Kidney epithelial cell (primary cell): Measurements from ENCODE around the gene TFAP2A. TPM values are rescaled to one million over a fixed set of nuclear protein-coding genes. Genes with fewer than 3 reads are reported as not detected.

Experiments used
- DNase-seq: peaks from one replicate; pipeline ENCODE4 v3.0.0-alpha.2; 2010; ENCODE audit warnings: low read depth
- H3K27me3 ChIP-seq: 2 replicates; pipeline ENCODE4 v1.6.0; 2011; ENCODE audit warnings: low read length; ENCODE audit not compliant: control insufficient read depth, insufficient read depth
- H3K36me3 ChIP-seq: 2 replicates; pipeline ENCODE4 v1.5.1; 2011; ENCODE audit warnings: low read length; ENCODE audit not compliant: control insufficient read depth, insufficient read depth
- H3K4me3 ChIP-seq: 2 replicates; pipeline ENCODE4 v1.5.1; 2011; ENCODE audit warnings: low read depth, mild to moderate bottlenecking, control low read depth, low read length
- total RNA-seq: library from RNA; depleted of rRNA; stranded (reverse); fragments of >200 nt; gene quantifications from 2 replicates; pipeline ENCODE4 v1.2.3, GENCODE V29; 2015
- TF ChIP-seq, protein P1 (sequence below): IDR thresholded peaks from 2 replicates; pipeline ENCODE4 v1.5.1; 2011; ENCODE audit warnings: mild to moderate bottlenecking, moderate library complexity, low read length, control low read depth, inconsistent platforms; ENCODE audit not compliant: insufficient read depth, poor library complexity, severe bottlenecking

TFAP2A gene
- total RNA-seq, 1 donor from 2014 or later, result 11.2 TPM

DNA sequence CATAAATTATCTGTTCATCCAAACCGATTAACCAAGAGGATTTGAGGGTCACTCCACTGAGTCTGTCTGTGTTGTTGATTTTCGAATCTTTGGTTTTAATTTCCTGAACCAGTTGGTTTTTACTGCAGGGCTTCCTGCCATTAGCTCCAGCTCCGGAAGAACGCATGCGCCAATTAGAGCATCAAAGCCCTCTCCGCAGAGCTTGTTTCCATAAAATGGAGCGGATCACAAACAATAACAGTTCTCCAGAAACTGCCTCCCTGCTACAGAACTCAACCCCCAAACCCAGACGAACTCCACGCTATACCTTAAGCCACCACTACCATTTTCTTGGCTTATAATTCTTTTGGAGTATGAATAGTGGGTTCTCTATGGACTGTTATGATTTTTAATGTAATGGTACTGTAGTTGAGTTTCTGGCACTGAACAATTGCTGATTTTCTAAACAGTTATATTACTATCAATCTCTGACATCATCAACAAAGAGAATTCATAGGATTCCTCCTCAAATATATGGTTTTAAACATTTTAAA, 13.8 kb downstream of the TFAP2A start:
- Histone ChIP-seq H3K27me3 (peaks cover 18% of the 10 kb centered on the region), H3K36me3 (no peaks in the 10 kb centered on the region), H3K4me3 (no peak overlapping the region)
- DNase-seq, result no peak
- TF ChIP-seq, protein P1, sequence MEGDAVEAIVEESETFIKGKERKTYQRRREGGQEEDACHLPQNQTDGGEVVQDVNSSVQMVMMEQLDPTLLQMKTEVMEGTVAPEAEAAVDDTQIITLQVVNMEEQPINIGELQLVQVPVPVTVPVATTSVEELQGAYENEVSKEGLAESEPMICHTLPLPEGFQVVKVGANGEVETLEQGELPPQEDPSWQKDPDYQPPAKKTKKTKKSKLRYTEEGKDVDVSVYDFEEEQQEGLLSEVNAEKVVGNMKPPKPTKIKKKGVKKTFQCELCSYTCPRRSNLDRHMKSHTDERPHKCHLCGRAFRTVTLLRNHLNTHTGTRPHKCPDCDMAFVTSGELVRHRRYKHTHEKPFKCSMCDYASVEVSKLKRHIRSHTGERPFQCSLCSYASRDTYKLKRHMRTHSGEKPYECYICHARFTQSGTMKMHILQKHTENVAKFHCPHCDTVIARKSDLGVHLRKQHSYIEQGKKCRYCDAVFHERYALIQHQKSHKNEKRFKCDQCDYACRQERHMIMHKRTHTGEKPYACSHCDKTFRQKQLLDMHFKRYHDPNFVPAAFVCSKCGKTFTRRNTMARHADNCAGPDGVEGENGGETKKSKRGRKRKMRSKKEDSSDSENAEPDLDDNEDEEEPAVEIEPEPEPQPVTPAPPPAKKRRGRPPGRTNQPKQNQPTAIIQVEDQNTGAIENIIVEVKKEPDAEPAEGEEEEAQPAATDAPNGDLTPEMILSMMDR, result no peak

DNA sequence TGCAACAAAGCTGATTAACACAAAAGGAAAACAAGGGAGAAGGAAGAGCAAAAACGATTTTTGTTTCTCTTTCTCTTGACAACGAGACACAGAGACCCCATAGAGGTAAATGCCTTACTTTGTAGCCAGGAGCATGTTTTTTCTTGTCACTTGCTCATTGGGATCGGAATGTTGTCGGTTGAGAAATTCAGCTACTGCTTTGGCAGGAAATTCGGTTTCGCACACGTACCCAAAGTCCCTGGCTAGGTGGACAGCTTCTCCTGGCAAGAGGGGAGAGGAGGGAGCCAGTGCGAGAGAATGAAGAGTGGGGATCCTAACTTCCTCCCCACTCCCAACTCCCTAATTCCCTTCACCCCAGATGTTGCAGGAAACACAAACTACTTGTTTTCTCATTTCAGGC, 14.5 kb downstream of the TFAP2A start:
- TF ChIP-seq, protein P1, result no peak
- no peaks in the 10 kb centered on the region for H3K36me3 ChIP-seq
- no peak for DNase-seq
- peaks cover 24% of the 10 kb centered on the region for H3K27me3 ChIP-seq
- H3K4me3 ChIP-seq, result no peak overlapping the region

DNA sequence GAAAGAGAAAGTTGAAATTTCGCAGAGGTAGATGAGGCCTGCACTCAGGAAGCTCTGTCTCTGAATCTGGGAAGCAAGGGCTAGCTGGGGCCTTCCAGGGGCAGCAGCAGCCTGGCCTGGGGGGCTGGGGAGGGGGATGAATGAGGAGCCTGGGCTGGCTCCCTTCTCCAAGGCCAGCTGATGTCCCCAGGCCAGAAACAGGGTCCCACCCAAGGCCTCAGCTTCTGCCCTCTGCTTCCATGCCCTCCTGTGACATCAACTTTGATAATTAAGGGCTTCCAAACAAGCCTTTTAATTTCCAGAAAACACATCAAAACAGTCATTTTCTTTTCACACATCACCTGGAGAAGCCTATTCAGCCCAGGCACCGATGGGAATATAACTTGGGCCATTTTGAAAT, 15.4 kb downstream of the TFAP2A start:
- Histone ChIP-seq H3K4me3 (no peak overlapping the region), H3K27me3 (peaks cover 20% of the 10 kb centered on the region), H3K36me3 (no peaks in the 10 kb centered on the region)
- no peak for DNase-seq
- TF ChIP-seq, protein P1, result no peak

DNA sequence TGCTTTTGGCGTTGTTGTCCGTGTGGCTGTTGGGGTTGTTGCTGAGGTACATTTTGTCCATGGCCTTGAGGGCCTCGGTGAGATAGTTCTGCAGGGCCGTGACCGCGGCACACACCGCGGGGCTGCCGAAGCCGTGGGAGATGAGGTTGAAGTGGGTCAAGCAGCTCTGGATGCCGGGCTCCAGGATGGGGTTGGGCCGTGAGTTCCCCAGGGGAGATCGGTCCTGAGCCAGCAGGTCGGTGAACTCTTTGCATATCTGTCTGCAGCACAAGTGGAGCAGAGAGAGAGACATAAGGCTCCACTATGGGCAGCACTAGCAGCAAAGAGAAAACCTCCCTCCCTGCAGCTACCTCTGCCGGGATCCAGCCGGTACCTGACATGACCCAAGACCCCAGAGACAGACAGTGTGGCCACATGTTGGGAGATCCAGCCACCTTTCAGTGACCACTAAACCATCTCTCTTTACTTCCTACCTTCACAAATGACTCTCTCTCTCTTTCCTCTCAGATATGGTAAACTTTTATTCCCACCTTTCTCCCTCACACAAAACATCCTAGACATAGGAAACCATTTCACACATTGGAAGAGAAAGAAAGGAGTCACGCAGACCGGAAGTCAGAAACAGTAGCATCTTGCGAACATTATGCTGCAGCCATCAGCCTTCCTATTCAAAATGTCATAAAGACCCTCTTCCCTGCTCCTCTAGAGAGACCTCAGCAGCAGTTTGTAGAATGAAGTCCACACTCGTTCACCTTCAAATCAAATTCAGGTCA, 16.2 kb downstream of the TFAP2A start:
- H3K36me3 ChIP-seq, result no peaks in the 10 kb centered on the region

GRCh38 chr6:10397756-10398445, 17.0 kb downstream of the TFAP2A start:
- DNase-seq, result no peak
- Histone ChIP-seq H3K27me3 (peaks cover 25% of the 10 kb centered on the region), H3K4me3 (no peak overlapping the region), H3K36me3 (no peaks in the 10 kb centered on the region)
- TF ChIP-seq, protein P1, result no peak

More for the DNA sequence above, 16.2 kb downstream of the TFAP2A start:
- Histone ChIP-seq H3K4me3 (no peak overlapping the region), H3K27me3 (peaks cover 23% of the 10 kb centered on the region)
- TF ChIP-seq, protein P1, result no peak
- no peak for DNase-seq
